NCI-H446 treated with DMSO at 0.1 percent for 48 hours (cell line): Measurements from ENCODE around the gene ARFGEF3.

Experiments used
- DNase-seq: peaks from one replicate; lab custom pipeline; 2025; lab: John Stamatoyannopoulos, UW

The ARFGEF3 gene

DNA sequence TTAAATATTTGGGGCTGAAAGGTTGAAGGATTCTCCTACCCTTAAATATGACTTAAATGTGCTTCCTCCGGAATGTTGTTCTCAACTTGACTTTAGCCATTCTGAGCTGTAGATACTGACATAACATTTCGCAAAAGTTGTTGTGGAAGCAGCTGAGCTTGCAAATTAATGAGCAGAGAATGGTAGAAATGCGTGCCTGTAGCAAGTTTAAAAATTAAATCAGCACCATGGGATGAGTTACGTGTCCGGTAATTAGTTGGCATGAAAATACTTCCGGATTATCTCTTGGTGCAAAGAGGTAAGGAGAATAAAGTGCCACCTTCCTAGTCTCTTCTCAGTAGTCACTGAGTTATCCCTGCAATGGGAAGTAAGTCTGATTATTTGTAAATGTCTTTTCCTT lies 80.2 kb downstream of the ARFGEF3 start:
- DNase-seq: no peak

GRCh38 chr6:138242987-138243592 lies 81.4 kb downstream of the ARFGEF3 start:
- DNase-seq: no peak

- no peak for DNase-seq
Measured at GRCh38 chr6:138245751-138246150, 84.0 kb downstream of the ARFGEF3 start.

DNA sequence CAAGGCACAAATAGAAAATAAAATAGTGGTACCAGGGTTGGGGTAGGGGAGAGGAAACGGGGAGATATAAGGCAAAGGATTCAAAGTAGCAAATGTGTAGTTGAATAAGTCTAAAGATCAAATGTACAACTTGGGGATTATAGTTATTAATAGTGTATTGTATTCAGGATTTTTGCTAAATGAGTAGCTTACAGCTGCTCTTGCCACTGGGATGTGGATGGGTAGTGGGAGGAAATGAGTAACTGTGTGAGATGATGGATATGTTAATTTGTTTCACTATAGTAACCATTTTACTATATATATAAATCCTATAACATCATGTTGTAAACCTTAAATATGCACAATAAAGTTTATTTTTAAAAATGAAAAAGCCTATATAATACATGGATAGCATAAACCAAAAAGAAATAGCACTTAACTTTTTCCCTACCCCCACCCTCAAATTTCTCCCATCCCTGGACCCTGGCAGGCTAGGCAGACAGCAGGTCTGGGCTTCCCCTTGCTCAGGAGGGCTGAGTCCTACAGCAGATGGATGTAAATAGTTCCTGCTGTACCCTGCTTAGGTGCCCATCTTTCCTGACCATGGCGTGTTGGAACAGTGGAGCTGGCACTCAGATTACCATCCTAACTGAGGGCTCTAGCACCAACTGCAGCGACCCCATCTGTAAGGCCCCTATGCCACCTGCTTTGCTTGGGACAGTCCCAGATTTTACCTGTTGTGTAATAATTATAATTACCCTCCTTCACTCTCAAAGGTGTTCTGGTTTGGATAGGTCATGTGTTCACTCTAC lies 85.1 kb downstream of the ARFGEF3 start:
- DNase-seq: no peak

DNA sequence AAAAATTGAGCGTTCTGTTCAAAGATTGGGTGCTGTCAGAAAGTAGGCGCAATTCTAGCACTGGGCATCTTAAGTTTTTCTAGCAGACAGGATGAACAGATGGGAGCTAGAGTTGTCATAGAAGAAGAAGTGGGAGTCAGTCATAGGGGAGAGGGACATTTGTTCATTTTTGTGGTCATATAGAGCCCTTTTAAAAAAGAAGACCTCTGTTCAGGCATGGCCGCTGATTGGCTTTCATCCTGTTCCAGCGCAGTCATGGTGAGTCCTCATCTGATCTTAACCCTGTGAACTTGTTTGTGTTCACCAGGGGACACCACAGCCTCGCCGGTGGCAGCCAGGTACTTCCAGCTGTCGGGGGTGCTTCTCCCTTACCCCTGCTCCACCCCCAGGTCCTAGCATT lies 86.3 kb downstream of the ARFGEF3 start:
- DNase-seq: no peak

- no peak for DNase-seq
Measured at GRCh38 chr6:138248878-138249277, 87.1 kb downstream of the ARFGEF3 start.

DNA sequence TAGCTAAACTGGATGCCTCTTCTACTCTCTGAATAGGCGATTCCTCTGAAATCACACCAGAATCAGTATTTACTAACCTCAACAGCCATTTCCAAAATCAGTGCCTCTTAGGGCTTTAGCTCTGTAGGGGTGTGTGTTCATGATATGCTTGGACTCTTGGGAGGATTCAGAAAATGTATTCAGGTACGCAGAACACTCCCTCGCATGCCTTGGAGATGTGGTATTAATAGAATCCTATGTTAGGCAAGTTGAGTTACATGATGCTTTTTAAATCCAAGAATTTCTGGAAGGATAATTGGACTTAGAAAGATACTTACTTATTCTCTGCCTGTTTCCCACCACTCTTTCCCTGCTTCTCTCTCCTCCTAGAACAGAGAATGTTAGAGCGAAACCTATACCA lies 88.3 kb downstream of the ARFGEF3 start:
- no peak for DNase-seq

DNA sequence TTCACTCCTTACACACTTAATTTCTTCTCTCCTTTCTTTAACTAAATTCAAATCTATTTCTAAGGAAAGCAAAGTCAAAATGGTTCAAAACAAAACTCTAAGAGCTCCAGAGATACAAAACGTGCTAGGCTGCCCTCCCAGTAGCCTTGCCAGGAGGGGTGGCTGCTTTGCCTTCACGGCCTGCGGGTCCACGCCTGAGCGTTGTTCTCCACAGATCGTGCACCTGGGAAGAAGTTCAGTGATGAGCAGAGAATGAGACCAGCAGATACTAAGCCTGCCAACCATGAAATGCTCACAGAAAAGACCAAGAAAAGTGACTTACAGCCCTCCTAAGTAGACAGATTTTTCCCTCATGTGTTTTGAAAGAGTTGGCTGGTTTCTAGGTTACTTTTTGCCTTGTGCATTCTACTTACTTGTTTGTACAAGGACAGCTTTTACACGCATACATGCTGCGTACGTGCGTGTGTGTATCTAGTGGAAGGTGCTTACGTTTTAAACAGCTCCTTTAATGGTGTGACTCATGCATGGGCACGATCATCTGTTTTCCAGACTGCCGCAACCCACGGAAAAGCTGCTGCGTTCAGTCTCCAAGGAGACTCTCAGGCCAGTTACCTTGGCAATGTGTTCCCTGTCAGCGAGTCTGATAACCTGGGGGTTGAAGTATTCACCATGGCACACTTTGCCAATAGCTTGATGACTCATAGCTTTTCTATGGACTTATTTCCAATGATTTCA lies 88.9 kb downstream of the ARFGEF3 start:
- peak; percentile 48 for DNase-seq

DNA sequence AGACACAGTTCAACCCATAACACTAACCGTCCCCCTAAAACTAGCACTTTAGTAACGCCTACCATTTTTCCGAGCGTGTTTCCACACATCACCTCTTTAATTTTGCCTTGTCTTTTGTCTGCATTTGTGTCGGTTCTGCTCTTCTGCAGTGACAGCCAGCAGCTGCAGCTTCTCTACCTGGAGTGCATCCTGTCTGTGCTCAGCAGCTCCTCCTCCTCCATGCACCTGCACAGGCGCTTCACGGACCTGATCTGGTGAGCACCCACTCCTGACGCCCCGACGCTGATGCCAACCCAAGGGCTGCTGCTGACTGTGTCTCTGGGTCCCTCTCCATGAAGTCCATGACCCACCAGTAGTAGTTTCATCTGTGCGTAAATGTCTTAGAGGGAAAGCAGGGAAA lies 92.0 kb downstream of the ARFGEF3 start:
- DNase-seq: no peak

DNA sequence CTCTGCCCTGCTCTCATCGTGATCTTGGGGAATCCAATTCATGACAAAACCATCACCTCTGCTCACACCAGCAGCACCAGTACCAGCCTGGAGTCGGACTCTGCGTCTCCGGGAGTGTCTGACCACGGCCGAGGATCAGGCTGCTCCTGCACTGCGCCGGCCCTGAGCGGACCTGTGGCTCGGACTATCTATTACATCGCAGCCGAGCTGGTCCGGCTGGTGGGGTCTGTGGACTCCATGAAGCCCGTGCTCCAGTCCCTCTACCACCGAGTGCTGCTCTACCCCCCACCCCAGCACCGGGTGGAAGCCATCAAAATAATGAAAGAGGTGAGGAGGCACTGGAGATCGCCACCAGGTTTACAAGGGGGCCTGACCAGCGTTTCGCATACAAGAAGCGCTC lies 93.7 kb downstream of the ARFGEF3 start:
- DNase-seq: no peak

DNA sequence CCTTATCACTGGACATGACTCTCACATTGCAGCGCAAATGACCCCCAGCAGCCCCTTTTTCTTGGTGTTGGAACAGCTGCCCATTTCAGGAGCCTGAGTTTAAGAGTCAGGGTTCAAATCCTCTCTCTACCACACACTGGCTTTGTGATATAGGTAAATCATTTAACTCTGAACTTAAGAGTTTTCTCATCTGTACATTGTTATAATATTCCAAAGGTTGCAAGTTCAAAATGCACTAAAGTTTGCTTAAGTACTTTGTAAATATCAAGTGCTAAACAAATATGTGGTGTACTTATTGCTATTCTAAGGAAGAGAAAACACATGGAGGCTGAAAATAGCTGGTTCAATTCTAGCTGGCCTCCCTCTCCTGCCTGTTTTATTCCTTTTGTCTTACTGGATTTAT lies 95.9 kb downstream of the ARFGEF3 start:
- DNase-seq: no peak

GRCh38 chr6:138258197-138258596 lies 96.5 kb downstream of the ARFGEF3 start:
- DNase-seq: no peak

DNA sequence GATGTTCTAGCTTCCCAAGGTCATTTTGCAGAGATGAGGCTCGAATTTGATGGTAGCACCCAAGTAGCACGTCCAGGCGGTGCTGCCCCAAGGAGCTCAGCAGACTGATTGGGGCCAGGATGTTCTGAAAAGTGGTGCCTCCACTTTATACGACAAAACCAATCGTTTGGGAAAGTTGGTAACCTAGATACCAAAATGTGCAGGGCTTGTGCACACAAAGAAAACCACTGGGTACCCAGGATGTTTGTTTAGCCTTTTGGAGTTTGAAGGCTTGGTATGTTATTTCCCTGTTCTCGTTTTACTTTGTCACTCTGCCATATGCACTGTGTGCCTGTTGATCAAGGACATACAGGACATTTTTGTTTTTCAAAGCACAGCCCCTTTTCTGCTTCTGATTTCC lies 97.3 kb downstream of the ARFGEF3 start:
- DNase-seq: no peak

- DNase-seq: peak; percentile 32
Measured at GRCh38 chr6:138261116-138261780, 99.5 kb downstream of the ARFGEF3 start.

- no peak for DNase-seq
Measured at GRCh38 chr6:138263963-138264362, 102.2 kb downstream of the ARFGEF3 start.

DNA sequence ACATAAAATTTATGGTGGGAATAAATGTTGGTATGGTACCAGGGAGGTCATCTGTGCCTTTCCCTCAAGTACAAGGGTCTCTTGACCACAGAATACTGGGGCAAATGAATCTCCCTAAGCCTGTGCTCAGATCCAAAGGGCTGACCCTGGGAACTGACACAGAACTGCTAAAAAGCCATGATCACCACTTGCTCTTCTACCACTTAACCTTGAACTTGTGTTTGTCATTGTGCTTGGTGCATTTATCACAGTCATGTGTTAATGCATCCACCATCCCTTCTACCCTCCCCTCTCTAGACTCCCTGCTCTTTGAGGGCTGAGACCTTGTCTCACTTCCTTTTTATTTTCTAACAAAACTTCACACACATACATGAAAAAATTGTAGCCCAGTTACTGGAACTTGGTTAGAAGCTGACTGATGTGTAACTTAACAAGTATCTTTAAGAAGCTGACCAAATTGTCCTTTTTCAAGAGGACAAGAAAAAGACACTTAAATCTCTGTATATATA lies 102.7 kb downstream of the ARFGEF3 start:
- no peak for DNase-seq

- no peak for DNase-seq
Measured at GRCh38 chr6:138266095-138266494, 104.4 kb downstream of the ARFGEF3 start.

GRCh38 chr6:138267971-138268895 lies 106.5 kb downstream of the ARFGEF3 start:
- DNase-seq: no peak

GRCh38 chr6:138271451-138271850 lies 109.7 kb downstream of the ARFGEF3 start:
- no peak for DNase-seq

DNA sequence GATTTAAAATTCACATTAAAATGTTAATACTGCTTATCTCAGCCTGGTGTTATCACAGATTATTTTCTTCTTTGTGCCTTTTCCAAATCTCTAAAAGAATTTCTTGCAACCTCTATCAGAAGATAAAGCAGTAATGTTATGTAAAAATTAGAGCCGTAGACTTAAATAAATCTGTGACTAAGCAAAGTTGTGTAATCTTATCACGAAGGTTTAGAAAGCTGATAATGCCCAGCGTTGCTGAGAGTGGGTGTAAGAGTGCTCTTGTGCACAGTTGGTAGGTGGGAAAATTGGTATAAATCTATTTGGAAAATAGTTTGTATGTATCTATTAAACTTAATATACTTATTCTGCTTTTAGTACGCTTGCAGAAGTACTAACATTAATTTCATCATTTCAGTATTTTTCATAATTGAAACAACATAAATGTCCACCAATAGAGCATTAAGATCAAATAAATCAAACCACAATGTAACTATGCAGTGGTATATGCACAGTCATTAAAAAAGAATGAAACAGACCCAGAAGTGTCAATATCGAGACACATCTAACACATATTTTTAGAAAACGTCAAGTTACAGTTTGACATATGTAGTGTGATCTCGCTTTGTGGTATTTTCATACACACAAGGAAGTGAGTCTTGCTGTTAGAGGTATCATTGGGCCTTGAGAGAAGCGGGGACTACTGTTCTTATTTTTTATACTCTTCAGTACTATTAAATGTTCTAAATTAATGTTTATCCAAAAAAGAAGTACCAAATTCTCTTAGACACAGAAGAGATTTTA lies 111.0 kb downstream of the ARFGEF3 start:
- DNase-seq: no peak
